Measurements from ENCODE around the gene ATP5PB.

GRCh38 chr1:111486431-111486830, 37.2 kb downstream of the ATP5PB start:
- TF ChIP-seq SP1 (IDR thresholded peaks at IDR 0.05) (no peak), BHLHE40 (IDR thresholded peaks at IDR 0.05; ENCODE audit: borderline replicate concordance) (no peak), ZNF384 (IDR thresholded peaks at IDR 0.05) (no peak), TARDBP (IDR thresholded peaks at IDR 0.05) (no peak), SUZ12 (IDR thresholded peaks at IDR 0.05) (no peak), ARNT (IDR thresholded peaks at IDR 0.05) (no peak), PKNOX1 (IDR thresholded peaks at IDR 0.05) (no peak), FOXK2 (IDR thresholded peaks at IDR 0.05) (no peak), HDGF (IDR thresholded peaks at IDR 0.05; ENCODE audit: borderline replicate concordance) (no peak), ELF4 (IDR thresholded peaks at IDR 0.05) (no peak), FOXM1 (IDR thresholded peaks at IDR 0.05; ENCODE audit: borderline replicate concordance) (no peak), FOXA1 (IDR thresholded peaks at IDR 0.05) (no peak)

Measured in HEK293T (cell line).